GM12865 (cell line): Measurements from ENCODE around the gene MFSD6.
A peak's percentile ranks its signal among the peaks of the same experiment; 100 is the strongest.

Source experiments
- DNase-seq: peaks from one replicate; pipeline ENCODE4 v3.0.0; 2010; ENCODE audit warnings: low read depth
- H3K4me3 ChIP-seq: 2 replicates; pipeline ENCODE4 v1.5.1; 2011; ENCODE audit warnings: mild to moderate bottlenecking, low read depth, low read length, control low read depth
- TF ChIP-seq, protein P1 (sequence below): IDR thresholded peaks from 2 replicates; pipeline ENCODE4 v1.5.1; 2011; ENCODE audit warnings: low read length, control low read depth, low read depth, inconsistent platforms; ENCODE audit not compliant: insufficient read depth; ENCODE audit errors: missing control alignments

The MFSD6 gene

DNA sequence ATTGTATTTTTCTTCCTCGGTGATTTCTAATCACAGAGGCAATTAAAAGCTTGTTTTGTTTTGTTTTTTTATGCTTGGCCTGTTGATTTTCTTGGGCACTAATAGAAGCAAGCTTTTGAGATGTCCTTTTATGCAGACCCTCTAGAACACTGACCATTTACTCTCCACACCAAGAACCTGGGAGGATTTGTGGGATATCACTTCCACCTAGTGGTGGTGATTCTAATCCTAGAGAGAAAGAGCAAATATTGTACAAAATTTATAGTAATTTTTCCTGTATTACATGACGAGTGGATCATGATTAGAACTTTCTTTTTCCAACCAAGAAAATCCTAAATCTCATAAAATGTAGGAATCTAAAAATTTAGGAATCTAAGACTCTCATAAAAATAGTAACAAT lies 102.9 kb downstream of the MFSD6 start:
- no peak overlapping the region for H3K4me3 ChIP-seq
- TF ChIP-seq, protein P1, sequence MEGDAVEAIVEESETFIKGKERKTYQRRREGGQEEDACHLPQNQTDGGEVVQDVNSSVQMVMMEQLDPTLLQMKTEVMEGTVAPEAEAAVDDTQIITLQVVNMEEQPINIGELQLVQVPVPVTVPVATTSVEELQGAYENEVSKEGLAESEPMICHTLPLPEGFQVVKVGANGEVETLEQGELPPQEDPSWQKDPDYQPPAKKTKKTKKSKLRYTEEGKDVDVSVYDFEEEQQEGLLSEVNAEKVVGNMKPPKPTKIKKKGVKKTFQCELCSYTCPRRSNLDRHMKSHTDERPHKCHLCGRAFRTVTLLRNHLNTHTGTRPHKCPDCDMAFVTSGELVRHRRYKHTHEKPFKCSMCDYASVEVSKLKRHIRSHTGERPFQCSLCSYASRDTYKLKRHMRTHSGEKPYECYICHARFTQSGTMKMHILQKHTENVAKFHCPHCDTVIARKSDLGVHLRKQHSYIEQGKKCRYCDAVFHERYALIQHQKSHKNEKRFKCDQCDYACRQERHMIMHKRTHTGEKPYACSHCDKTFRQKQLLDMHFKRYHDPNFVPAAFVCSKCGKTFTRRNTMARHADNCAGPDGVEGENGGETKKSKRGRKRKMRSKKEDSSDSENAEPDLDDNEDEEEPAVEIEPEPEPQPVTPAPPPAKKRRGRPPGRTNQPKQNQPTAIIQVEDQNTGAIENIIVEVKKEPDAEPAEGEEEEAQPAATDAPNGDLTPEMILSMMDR = peak; percentile 10
- no peak for DNase-seq

- no peak overlapping the region for H3K4me3 ChIP-seq
- no peak for DNase-seq
- TF ChIP-seq, protein P1 = no peak
These were observed 104.5 kb downstream of the MFSD6 start for GRCh38 chr2:190512539-190513095.

GRCh38 chr2:190513877-190514276 lies 105.7 kb downstream of the MFSD6 start:
- H3K4me3 ChIP-seq = no peak overlapping the region
- TF ChIP-seq, protein P1 = no peak
- DNase-seq = no peak

DNA sequence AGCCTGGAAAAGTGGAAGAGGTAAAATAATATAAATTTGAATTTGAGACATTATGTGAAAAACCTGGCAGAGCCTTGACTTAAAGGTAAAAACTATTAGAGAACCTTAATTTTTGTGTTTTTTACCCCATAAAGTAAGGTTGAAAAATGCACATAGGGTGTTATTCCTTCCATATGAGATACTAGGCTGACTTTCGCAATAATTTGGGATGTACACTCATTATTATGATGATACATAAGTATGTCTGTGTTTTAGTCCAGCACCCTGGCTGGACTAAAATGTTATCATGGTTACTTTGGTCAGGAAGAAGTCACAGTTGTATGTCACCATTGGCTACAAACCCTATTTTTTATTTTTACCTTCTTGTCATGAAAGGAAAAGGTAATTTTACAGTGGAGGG lies 106.5 kb downstream of the MFSD6 start:
- no peak for DNase-seq
- TF ChIP-seq, protein P1 = no peak
- H3K4me3 ChIP-seq = no peak overlapping the region

- DNase-seq = no peak
- H3K4me3 ChIP-seq = no peak overlapping the region
- TF ChIP-seq, protein P1 = no peak
These were observed 107.5 kb downstream of the MFSD6 start for GRCh38 chr2:190515687-190516086.

- no peak for DNase-seq
- H3K4me3 ChIP-seq = no peak overlapping the region
- TF ChIP-seq, protein P1 = no peak
These were observed 109.3 kb downstream of the MFSD6 start for GRCh38 chr2:190517468-190517867.
